Measurements from ENCODE around the gene FHIT.
"Not testable (repeated sequence)": the region's sequence is repeated elsewhere in the genome, so short reads cannot be mapped to it uniquely, and the experiment has no call there.

FHIT gene

DNA sequence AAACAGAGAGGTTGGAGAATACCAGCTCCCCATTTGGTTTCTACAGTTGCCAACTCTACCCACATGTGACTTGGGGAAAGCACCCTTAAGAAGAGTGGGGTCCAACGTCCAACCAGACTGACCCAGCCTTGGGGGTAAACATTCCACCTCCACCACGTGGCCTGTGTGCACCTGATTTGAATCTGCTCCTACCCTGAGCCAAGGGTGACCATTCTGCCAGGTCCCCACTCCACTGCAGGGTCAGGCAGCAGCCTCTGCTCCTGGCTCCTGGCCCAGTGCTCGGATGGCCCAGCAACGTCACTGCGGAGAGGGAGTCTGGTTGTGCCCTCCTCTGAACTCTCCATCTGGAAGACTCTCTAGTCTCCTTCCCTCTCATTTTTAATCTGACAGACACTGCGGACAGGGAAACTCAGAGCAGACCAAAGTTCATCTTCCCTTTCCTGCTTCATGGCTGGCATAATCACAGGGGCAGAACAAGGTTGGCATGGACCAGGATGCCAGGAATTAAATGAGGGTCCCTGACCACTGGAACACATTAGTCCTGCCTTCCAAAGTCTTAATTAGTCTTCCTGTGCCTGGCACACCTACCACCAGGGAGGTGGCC lies 29.4 kb downstream of the FHIT start:
- no peaks in the 10 kb centered on the region for H3K9me3 ChIP-seq
- H3K4me1 ChIP-seq (ENCODE audit: control insufficient read depth in 1 of 2, insufficient read depth in 1 of 2, low read depth in 1 of 2, low read length in 1 of 2) = no peaks in the 10 kb centered on the region
- TF ChIP-seq, protein P1, sequence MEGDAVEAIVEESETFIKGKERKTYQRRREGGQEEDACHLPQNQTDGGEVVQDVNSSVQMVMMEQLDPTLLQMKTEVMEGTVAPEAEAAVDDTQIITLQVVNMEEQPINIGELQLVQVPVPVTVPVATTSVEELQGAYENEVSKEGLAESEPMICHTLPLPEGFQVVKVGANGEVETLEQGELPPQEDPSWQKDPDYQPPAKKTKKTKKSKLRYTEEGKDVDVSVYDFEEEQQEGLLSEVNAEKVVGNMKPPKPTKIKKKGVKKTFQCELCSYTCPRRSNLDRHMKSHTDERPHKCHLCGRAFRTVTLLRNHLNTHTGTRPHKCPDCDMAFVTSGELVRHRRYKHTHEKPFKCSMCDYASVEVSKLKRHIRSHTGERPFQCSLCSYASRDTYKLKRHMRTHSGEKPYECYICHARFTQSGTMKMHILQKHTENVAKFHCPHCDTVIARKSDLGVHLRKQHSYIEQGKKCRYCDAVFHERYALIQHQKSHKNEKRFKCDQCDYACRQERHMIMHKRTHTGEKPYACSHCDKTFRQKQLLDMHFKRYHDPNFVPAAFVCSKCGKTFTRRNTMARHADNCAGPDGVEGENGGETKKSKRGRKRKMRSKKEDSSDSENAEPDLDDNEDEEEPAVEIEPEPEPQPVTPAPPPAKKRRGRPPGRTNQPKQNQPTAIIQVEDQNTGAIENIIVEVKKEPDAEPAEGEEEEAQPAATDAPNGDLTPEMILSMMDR (IDR thresholded peaks at IDR 0.05) = no peak
- no peak overlapping the region for H3K27ac ChIP-seq
- H3K36me3 ChIP-seq = no peaks in the 10 kb centered on the region
- no peak overlapping the region for H3K4me3 ChIP-seq (ENCODE audit: low read depth in 1 of 2, low read length in 1 of 2)
- no peaks in the 10 kb centered on the region for H3K27me3 ChIP-seq

DNA sequence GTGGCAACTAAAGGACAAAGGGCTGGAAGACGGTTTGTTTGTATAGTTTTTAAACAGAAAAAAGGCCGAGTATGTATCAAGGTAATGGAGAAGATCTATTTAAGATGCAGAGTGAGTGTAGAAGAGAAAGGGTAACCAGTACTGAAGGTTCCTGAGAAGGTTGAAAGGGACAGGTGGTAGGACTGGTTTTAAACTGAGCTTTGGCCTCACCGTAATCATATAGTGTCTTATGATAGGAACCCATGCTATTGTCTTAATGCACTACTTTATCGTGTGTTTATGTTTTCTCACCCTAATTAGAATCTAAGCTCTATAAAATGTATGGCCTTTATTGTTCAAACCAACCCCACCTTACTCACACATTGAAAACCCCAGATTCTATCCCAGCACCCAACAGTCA lies 32.7 kb downstream of the FHIT start:
- TF ChIP-seq, protein P1 (IDR thresholded peaks at IDR 0.05) = no peak
- Histone ChIP-seq H3K27me3 (no peaks in the 10 kb centered on the region), H3K36me3 (no peaks in the 10 kb centered on the region), H3K9me3 (no peaks in the 10 kb centered on the region), H3K27ac (no peak overlapping the region), H3K4me3 (ENCODE audit: low read depth in 1 of 2, low read length in 1 of 2) (no peak overlapping the region), H3K4me1 (ENCODE audit: control insufficient read depth in 1 of 2, insufficient read depth in 1 of 2, low read depth in 1 of 2, low read length in 1 of 2) (no peaks in the 10 kb centered on the region)

DNA sequence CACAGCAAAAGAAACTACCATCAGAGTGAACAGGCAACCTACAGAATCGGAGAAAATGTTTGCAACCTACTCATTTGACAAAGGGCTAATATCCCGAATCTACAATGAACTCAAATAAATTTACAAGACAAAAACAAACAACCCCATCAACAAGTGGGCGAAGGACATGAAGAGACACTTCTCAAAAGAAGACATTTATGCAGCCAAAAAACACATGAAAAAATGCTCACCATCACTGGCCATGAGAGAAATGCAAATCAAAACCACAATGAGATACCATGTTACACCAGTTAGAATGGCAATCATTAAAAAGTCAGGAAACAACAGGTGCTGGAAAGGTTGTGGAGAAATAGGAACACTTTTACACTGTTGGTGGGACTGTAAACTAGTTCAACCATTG lies 35.1 kb downstream of the FHIT start:
- not testable (repeated sequence) for H3K27ac ChIP-seq; H3K4me1 ChIP-seq (ENCODE audit: control insufficient read depth in 1 of 2, insufficient read depth in 1 of 2, low read depth in 1 of 2, low read length in 1 of 2); H3K9me3 ChIP-seq; H3K27me3 ChIP-seq; H3K36me3 ChIP-seq; H3K4me3 ChIP-seq (ENCODE audit: low read depth in 1 of 2, low read length in 1 of 2)

DNA sequence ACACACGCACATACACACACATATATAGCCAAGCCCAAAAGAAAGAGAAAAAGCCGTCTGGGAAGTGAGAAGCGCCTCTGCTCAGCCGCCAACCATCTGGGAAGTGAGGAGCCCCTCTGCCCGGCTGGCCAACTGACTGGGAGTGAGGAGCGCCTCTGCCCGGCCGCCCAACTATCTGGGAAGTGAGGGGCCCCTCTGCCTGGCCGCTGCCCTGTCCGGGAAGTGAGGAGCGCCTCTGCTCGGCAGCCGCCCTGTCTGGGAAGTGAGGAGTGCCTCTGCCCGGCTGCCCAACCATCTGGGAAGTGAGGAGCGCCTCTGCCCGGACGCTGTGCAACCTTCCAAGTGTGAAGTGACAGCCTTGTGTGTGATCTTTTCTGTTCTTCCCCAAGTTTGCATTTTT lies 49.2 kb downstream of the FHIT start:
- TF ChIP-seq, protein P1 (IDR thresholded peaks at IDR 0.05) = no peak
- Histone ChIP-seq H3K27ac (no peak overlapping the region), H3K36me3 (no peaks in the 10 kb centered on the region), H3K9me3 (no peaks in the 10 kb centered on the region), H3K27me3 (no peaks in the 10 kb centered on the region), H3K4me3 (ENCODE audit: low read depth in 1 of 2, low read length in 1 of 2) (no peak overlapping the region), H3K4me1 (ENCODE audit: control insufficient read depth in 1 of 2, insufficient read depth in 1 of 2, low read depth in 1 of 2, low read length in 1 of 2) (no peaks in the 10 kb centered on the region)

DNA sequence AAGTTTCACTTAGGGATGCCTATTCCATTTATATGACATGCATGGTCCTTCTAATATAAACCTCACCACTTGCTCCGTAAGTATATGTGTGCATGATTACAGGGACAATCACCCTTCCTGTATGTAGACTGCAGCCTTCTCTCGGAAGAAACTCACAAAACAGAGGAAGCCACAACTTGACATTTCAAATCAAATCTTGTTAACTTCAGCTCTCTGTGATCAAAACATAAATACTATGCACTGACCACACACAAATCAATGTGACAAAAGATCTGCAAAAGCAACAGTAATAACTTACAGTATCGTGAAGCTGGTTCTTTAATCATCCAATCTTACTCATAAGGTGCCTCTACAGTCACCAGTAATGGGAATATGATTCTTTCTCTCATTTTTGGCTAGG lies 50.2 kb downstream of the FHIT start:
- no peaks in the 10 kb centered on the region for H3K4me1 ChIP-seq (ENCODE audit: control insufficient read depth in 1 of 2, insufficient read depth in 1 of 2, low read depth in 1 of 2, low read length in 1 of 2)
- no peaks in the 10 kb centered on the region for H3K27me3 ChIP-seq
- H3K9me3 ChIP-seq = no peaks in the 10 kb centered on the region
- no peaks in the 10 kb centered on the region for H3K36me3 ChIP-seq
- no peak overlapping the region for H3K4me3 ChIP-seq (ENCODE audit: low read depth in 1 of 2, low read length in 1 of 2)
- H3K27ac ChIP-seq = no peak overlapping the region
- TF ChIP-seq, protein P1 (IDR thresholded peaks at IDR 0.05) = no peak

DNA sequence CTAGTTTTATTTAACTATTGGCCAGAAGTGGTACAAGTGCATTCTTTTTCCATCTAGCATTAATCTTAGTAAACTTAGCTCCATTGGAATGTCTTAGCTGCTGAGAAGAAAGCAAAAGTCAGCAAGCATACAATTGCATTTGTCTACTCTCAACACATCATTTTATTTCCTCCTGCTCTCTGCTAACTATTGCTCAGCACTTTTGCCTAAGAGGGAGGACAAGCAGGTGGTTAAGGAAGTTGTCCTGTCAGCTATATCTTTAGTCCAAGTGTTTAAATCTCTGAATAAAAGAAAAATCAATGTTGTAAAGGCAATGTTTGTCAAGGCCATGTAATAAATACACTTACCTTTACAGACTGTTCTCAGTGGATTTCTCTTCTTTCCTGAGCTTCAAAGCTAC lies 51.0 kb downstream of the FHIT start:
- Histone ChIP-seq H3K4me1 (ENCODE audit: control insufficient read depth in 1 of 2, insufficient read depth in 1 of 2, low read depth in 1 of 2, low read length in 1 of 2) (no peaks in the 10 kb centered on the region), H3K27me3 (no peaks in the 10 kb centered on the region), H3K27ac (no peak overlapping the region), H3K36me3 (no peaks in the 10 kb centered on the region), H3K9me3 (no peaks in the 10 kb centered on the region), H3K4me3 (ENCODE audit: low read depth in 1 of 2, low read length in 1 of 2) (no peak overlapping the region)
- TF ChIP-seq, protein P1 (IDR thresholded peaks at IDR 0.05) = no peak

Measured in neutrophil (primary cell).